Measurements from ENCODE around the gene SNX9.

DNA sequence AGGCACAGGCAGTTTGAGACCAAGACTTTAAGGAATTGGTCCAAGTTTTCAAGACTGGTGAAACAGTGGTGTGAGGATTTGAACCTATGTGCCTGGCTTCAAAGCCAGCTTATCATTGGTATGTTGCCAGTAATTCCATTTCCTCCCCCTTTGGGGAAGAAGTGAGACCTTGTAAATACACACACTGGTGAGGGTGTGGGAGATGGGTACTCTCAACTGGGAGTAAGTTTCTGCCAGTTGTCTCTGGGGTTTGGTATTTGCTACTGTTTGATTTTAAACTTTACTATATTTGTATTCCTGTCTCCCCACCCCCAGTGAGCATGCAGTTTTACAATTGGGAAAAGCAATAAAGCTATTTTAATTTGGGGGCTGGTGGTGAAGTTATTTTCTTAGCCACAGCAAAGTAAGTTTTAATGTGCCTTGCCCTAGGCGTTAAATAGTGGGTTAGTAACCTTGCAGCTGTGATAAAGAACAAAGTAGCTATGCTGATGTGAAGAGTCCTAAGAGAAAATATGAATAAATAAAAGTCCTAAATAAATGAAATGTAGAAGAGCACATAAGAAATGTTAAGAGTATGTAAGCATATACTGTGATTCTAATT lies 31.0 kb downstream of the SNX9 start:
- TF ChIP-seq CTCF (IDR thresholded peaks at IDR 0.05) (no peak), EZH2 (IDR thresholded peaks at IDR 0.05; ENCODE audit: borderline replicate concordance, insufficient read depth, low read depth, low read length, poor library complexity, severe bottlenecking) (no peak)

All from B cell (primary cell).